ENCODE data around the gene GGA1. TPM values are rescaled to one million over a fixed set of nuclear protein-coding genes. Genes with fewer than 3 reads are reported as not detected.

Gene GGA1
- total RNA-seq, 1 donor from 2014 or later: 27.5 TPM

- Histone ChIP-seq H3K27ac (replicated peaks) (no peak overlapping the region), H3K9me3 (replicated peaks) (no peaks in the 10 kb centered on the region), H3K27me3 (ENCODE audit: low read depth) (no peaks in the 10 kb centered on the region), H3K36me3 (peaks cover 37% of the 10 kb centered on the region), H3K4me1 (peaks cover 65% of the 10 kb centered on the region), H3K4me3 (no peak overlapping the region)
- TF ChIP-seq CTCF (IDR thresholded peaks at IDR 0.05; ENCODE audit: borderline replicate concordance): no peak
- intact Hi-C loops (cut with micrococcal nuclease): no loop called here
- no peak for DNase-seq
Measured at GRCh38 chr22:37629928-37630327, 21.3 kb downstream of the GGA1 start.

- Histone ChIP-seq H3K9me3 (replicated peaks) (no peaks in the 10 kb centered on the region), H3K4me3 (no peak overlapping the region), H3K27ac (replicated peaks) (peak overlapping the region; percentile 43), H3K27me3 (ENCODE audit: low read depth) (no peaks in the 10 kb centered on the region), H3K4me1 (peaks cover 63% of the 10 kb centered on the region), H3K36me3 (peaks cover 37% of the 10 kb centered on the region)
- TF ChIP-seq CTCF (IDR thresholded peaks at IDR 0.05; ENCODE audit: borderline replicate concordance): no peak
- no peak for DNase-seq
- intact Hi-C loops (cut with micrococcal nuclease): no loop called here
Measured at GRCh38 chr22:37630839-37631435, 22.3 kb downstream of the GGA1 start.

GRCh38 chr22:37631448-37632173, 23.0 kb downstream of the GGA1 start:
- peaks cover 57% of the 10 kb centered on the region for H3K4me1 ChIP-seq
- DNase-seq: no peak
- no peaks in the 10 kb centered on the region for H3K9me3 ChIP-seq (replicated peaks)
- H3K27me3 ChIP-seq (ENCODE audit: low read depth): no peaks in the 10 kb centered on the region
- intact Hi-C loops (cut with micrococcal nuclease): no loop called here
- peak overlapping the region; percentile 88 for H3K27ac ChIP-seq (replicated peaks)
- H3K36me3 ChIP-seq: peaks cover 37% of the 10 kb centered on the region
- H3K4me3 ChIP-seq: no peak overlapping the region
- TF ChIP-seq CTCF (IDR thresholded peaks at IDR 0.05; ENCODE audit: borderline replicate concordance): no peak

- Histone ChIP-seq H3K4me3 (no peak overlapping the region), H3K27ac (replicated peaks) (peak overlapping the region; percentile 88), H3K27me3 (ENCODE audit: low read depth) (no peaks in the 10 kb centered on the region), H3K9me3 (replicated peaks) (no peaks in the 10 kb centered on the region), H3K4me1 (peaks cover 48% of the 10 kb centered on the region), H3K36me3 (peaks cover 37% of the 10 kb centered on the region)
- DNase-seq: no peak
- intact Hi-C loops (cut with micrococcal nuclease): no loop called here
- no peak for TF ChIP-seq CTCF (IDR thresholded peaks at IDR 0.05; ENCODE audit: borderline replicate concordance)
Measured at GRCh38 chr22:37632174-37633088, 23.8 kb downstream of the GGA1 start.

- no peak for TF ChIP-seq CTCF (IDR thresholded peaks at IDR 0.05; ENCODE audit: borderline replicate concordance)
Measured at GRCh38 chr22:37633089-37633624, 24.5 kb downstream of the GGA1 start.

More at GRCh38 chr22:37633089-37633624, 24.5 kb downstream of the GGA1 start:
- Histone ChIP-seq H3K27ac (replicated peaks) (peak overlapping the region; percentile 88), H3K27me3 (ENCODE audit: low read depth) (no peaks in the 10 kb centered on the region), H3K36me3 (peaks cover 37% of the 10 kb centered on the region), H3K9me3 (replicated peaks) (no peaks in the 10 kb centered on the region), H3K4me1 (peaks cover 42% of the 10 kb centered on the region), H3K4me3 (peak overlapping the region; percentile 44)
- DNase-seq: no peak
- intact Hi-C loops (cut with micrococcal nuclease): no loop called here
